Endometrium (tissue), 2 donors: ENCODE data around the gene C18orf63.
"Not testable (repeated sequence)": the region's sequence is repeated elsewhere in the genome, so short reads cannot be mapped to it uniquely, and the experiment has no call there.

Experiments used
- FAIRE-seq: peaks from 2 replicates; lab custom pipeline; 2012; peaks lifted over from hg19 to GRCh38; lab: Jason Lieb, UNC
- donor health status: control.
- donor health status: control.

Gene C18orf63

DNA sequence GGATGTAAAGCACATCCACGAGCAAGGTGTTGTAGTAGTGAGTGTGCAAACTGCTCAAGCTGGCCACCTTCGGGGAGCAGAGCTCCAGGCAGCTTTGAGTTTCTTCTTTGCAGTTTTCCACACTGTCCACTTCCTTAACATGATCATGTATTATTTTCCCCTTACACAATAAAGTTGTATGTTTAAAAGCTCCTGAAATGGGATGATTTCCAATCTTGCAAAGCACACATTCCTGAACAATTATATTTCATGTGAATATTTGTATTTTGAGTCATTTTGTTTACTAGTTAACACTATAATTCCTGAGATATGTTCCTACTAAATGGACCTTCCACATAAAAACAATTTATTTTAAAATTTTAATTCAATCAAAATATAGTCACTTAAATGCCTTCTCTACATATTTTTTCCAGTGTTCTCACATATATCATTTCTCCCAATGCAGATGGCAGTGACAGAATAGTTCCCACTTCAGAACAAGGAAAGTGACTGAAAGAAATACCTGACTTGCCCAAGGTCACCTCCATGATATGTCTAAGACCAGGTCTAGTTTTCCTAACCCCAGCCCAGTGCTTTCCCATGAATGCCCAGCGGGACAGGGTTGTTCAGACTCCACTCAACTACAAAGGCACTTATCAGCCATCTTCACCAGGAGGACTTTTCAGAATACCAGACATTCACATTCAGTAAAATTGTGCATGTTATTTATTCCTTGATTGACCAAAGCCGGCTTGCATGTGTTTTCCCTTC is 29.4 kb upstream of the C18orf63 start:
- no peak for FAIRE-seq

GRCh38 chr18:74286856-74287255 is 28.8 kb upstream of the C18orf63 start:
- no peak for FAIRE-seq

- no peak for FAIRE-seq
These were observed 27.6 kb upstream of the C18orf63 start for GRCh38 chr18:74288041-74288440.

GRCh38 chr18:74288730-74289129 is 26.9 kb upstream of the C18orf63 start:
- no peak for FAIRE-seq

DNA sequence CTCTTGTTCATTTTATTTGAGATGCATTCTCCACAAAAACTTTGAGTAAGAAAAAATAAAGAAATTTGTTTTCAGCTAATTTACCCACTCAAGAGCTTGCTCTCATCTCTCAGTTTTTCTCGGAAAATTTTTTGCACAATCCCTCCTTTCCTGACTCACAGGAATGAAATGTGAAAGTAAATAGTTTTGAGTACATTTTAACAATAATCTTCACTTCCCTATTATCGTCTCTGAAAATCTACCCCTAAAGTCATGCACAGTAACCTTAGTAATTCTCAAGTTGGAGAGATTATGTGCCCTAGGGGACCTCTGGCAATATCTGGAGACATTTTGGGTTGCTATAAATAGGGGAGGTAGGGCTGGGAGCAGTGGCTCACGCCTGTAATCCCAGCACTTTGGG is 26.5 kb upstream of the C18orf63 start:
- FAIRE-seq = no peak

- FAIRE-seq = no peak
These were observed 25.6 kb upstream of the C18orf63 start for GRCh38 chr18:74290021-74290420.

- FAIRE-seq = no peak
These were observed 24.7 kb upstream of the C18orf63 start for GRCh38 chr18:74290794-74291471.

- FAIRE-seq = no peak
These were observed 24.2 kb upstream of the C18orf63 start for GRCh38 chr18:74291472-74291770.

GRCh38 chr18:74291771-74292540 is 23.7 kb upstream of the C18orf63 start, which contains the start of gene CYB5A:
Gene CYB5A (minus strand): TSS chr18:74291963. CDS start chr18:74291875, 88 bp downstream.
- FAIRE-seq = peak; percentile 97

DNA sequence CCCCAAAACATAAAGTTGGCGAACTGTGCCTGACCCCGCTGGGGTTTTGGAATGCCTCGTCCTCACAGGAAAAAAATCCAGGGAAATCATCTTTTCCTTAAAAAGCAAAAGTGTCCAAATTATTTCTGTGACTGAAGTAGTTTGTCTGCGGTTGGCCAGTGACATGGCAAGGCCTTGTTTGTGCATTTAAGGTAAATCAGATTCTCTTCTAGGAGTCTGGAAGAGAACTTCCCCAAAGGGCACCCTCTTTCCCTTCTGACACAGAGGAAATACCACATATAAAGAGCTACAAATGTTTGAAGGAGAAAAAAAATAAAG is 23.1 kb upstream of the C18orf63 start:
- FAIRE-seq = no peak

DNA sequence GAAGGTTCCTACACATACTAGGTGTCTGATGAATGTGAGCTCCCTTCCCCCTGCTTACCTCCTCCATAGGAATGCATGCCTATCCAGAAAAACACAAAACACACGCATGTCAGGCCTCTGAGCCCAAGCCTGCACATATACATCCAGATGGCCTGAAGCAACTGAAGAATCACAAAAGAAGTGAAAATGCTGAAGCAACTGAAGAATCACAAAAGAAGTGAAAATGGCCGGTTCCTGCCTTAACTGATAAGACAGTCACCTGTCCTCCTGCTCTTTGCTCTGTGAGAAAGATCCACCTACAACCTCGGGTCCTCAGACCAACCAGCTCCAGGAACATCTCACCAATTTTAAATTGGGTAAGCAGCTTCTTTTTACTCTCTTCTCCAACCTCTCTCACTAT is 22.7 kb upstream of the C18orf63 start:
- FAIRE-seq = not testable (repeated sequence)

DNA sequence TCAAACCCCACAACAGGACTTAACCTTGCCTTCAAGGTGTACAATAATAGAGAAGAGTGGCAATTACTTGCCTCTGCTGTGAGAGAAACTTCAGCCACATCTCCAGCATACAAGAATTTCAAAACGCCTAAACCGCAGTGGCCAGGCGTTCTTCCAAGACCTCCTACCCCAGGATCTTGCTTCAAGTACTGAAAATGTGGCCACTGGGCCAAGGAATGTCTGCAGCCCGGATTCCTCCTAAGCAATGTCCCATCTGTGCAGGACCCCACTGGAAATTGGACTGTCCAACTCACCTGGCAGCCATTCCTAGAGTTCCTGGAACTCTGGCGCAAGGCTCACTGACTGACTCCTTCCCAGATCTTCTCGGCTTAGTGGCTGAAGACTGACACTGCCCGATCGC is 21.1 kb upstream of the C18orf63 start:
- FAIRE-seq = no peak

DNA sequence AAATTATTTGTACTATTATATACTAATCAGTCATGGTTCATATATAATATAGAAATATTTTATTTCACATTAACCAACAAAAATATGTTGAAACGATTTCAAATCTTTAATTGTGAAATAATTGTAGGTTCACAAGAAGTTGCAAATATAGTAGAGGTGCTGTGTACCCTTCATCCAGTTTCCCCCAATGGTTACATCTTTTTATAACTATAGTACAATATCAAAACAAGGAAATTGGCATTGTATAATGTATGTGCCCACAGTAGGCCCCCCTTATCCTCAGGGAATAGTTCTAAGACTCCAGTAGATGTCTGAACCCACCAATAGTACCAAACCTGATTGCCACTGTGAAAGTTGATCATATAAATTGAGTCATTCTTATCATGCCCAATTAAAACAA is 16.5 kb upstream of the C18orf63 start:
- no peak for FAIRE-seq

DNA sequence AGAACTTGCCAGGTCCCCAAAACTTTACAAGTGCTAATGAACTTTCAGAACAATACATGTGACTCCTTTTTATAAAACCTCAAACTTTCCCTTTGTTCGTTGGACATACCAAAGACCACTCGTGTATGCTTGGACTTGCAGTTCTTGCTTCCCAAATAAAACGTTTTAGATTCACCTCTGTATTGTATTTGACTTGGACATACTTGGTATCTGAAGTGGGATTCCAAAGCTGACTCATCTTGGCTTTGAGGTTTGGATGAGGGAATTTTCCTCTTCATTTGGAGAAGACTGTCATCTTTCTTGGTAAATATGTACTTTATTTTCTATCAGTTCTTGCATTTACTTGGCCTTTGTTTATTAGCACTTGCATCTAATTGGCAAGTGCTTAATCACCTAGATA is 15.9 kb upstream of the C18orf63 start:
- no peak for FAIRE-seq

GRCh38 chr18:74303306-74303705 is 12.3 kb upstream of the C18orf63 start:
- FAIRE-seq = no peak

GRCh38 chr18:74303936-74304335 is 11.7 kb upstream of the C18orf63 start:
- no peak for FAIRE-seq

DNA sequence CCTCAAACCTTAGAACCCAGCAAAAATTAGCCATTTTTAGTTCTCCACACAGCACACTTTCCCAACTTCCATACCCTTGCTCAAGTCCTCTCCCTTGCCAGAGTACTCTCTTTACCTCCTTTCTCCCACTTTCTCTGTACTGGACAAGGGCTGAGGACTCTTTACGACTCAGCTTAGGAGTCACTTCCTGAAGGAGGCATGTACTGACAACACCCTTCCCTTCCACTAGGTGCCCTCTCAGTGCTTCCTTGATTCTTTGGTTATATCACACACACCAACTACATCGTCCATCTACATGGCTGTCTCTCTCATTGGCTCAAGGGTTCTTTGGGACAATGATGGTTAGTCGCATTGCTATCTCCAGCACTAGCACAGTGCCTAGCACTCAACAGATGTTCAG is 5.2 kb upstream of the C18orf63 start:
- FAIRE-seq = no peak

DNA sequence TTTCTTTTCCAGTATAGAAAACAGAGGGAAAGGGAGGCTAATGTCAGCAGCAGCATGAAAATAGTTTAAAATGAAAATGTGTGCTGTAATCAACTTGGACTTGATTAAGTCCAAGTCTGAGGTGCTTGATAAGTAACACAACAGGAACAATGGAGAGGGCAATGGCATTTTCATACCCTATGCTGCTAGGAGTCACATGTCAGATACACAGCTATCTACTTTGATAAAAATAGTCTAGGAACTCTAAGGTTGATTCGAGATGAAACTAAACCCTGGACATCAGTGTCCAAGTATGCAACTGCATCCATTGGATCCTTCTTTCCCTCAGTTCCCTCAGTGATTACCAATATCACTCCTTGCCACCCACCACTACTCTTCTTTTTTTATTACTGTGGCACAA is 4.6 kb upstream of the C18orf63 start:
- FAIRE-seq = no peak

DNA sequence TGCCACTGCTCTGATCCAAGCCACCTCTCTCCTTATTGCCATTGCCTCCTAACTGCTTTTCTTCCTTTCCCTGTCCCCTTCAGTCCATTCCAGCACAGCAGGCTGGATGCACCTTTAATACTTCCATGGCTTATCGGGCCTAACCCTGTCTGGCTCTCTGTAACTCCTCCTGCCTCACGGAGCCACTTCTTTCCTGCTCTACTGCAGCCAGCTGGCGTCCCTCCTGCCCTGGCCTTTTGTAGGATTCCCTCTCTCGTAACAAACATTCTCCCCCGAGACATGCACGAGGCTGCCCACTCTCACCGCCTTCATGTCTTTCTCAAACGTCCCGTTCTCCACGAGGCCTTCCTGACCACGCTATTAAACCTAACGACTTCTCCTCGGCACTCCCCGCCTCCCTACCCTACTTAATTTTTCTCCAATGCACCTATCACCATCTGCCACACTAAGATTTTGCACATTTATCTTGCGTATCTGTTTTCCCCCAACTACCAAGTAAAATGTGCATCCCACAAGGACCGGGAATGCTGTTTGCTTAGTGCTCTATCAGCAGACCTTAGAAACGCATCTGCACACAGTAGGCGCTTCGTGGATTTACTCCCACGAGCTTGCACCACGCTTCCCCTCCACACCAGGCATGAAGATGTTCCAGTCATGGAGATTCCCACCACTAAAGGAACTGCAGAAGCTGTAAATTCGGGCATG is 728 bp upstream of the C18orf63 start:
- FAIRE-seq = no peak

GRCh38 chr18:74316257-74317170 is 875 bp downstream of the C18orf63 start:
- no peak for FAIRE-seq

- no peak for FAIRE-seq
These were observed 10.6 kb downstream of the C18orf63 start for GRCh38 chr18:74326231-74326630.

DNA sequence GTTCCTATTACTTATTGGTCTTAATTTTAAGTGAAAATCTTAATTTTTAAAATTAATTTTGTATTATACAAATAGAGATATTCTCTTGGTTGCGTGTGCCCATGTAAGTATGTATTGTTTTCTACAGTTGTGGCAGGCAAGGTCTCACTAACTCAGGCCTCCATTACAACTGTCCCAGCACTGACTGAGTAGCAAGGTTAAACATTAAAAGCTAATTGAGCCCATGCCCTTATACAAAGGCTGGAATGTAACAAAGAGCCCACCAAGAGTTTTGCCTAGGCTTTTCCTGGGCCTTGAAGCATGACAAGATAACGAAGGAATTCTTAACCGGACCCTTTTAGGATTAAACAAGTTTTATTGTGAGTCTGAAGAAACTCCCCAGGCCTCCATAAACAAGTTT is 11.2 kb downstream of the C18orf63 start:
- FAIRE-seq = not testable (repeated sequence)
